Suppressor macrophage treated with lipopolysaccharide for 1 hour (primary cell): ENCODE results near the gene DIDO1.

Experiments
- DNase-seq, 3 donors: peaks; one replicate each; pipeline ENCODE4 v3.0.0-alpha.2; 2020 to 2022

Gene DIDO1

GRCh38 chr20:62949962-62950361, 23.7 kb upstream of the DIDO1 start:
- DNase-seq = peak; percentile 36 to 46 (median 37)

GRCh38 chr20:62949153-62949821, 23.0 kb upstream of the DIDO1 start:
- DNase-seq = no peak

GRCh38 chr20:62947532-62948300, 21.4 kb upstream of the DIDO1 start:
- DNase-seq = no peak

GRCh38 chr20:62946918-62947317, 20.6 kb upstream of the DIDO1 start:
- no peak for DNase-seq

- DNase-seq = no peak
Observed at GRCh38 chr20:62945771-62946339, 19.6 kb upstream of the DIDO1 start.

GRCh38 chr20:62944746-62945145, 18.4 kb upstream of the DIDO1 start:
- no peak for DNase-seq

GRCh38 chr20:62944184-62944583, 17.9 kb upstream of the DIDO1 start:
- DNase-seq = no peak

GRCh38 chr20:62943396-62943795, 17.1 kb upstream of the DIDO1 start:
- no peak for DNase-seq

GRCh38 chr20:62942456-62942855, 16.2 kb upstream of the DIDO1 start:
- no peak for DNase-seq

- no peak for DNase-seq
Observed at GRCh38 chr20:62941792-62942191, 15.5 kb upstream of the DIDO1 start.

GRCh38 chr20:62940875-62941274, 14.6 kb upstream of the DIDO1 start:
- DNase-seq = no peak

GRCh38 chr20:62938105-62938888, 12.0 kb upstream of the DIDO1 start, which contains the start of gene GID8:
Gene GID8 (plus strand): TSS chr20:62938147. CDS start chr20:62941503, 3,356 bp downstream.
- peak; percentile 70 to 83 (median 71) for DNase-seq

GRCh38 chr20:62937268-62938104, 11.2 kb upstream of the DIDO1 start:
- DNase-seq = peak; percentile 98 to 99 (median 99)

- DNase-seq = no peak
Observed at GRCh38 chr20:62935968-62936585, 9.8 kb upstream of the DIDO1 start.

- DNase-seq = no peak
Observed at GRCh38 chr20:62935204-62935967, 9.1 kb upstream of the DIDO1 start.

- no peak for DNase-seq
Observed at GRCh38 chr20:62933966-62934365, 7.7 kb upstream of the DIDO1 start.

GRCh38 chr20:62931464-62931863, 5.2 kb upstream of the DIDO1 start:
- DNase-seq = no peak

GRCh38 chr20:62929051-62929538, 2.8 kb upstream of the DIDO1 start:
- peak; percentile 70 to 87 (median 72) for DNase-seq

- DNase-seq = peak in 2 of 3 donors; percentile 27
Observed at GRCh38 chr20:62928246-62928939, 2.1 kb upstream of the DIDO1 start.

- DNase-seq = no peak
Observed at GRCh38 chr20:62927128-62927705, 912 bp upstream of the DIDO1 start.
